ENCODE data around the gene MRPS23.

DNA sequence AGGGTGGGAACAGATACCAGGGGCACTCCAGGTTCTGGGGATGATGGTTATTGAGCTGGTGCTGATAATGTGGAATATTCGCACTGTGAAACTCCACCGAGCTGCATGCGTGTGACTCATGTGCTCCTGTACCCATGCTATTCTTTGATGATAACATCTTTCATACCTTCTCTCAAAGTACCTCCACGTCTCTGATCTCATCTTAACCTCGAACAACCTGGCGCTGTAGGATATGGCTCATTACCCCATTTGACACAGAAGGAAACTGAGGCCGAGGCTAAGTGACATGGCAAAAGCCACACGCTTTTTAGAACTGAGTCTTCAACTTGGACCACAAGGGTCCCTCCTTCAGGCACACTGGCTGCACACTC is 30.2 kb upstream of the MRPS23 start:
- TF ChIP-seq TBL1XR1 (IDR thresholded peaks at IDR 0.05; ENCODE audit: borderline replicate concordance, low read length, partially characterized antibody), result no peak
- no peak for TF ChIP-seq AKAP8 (CRISPR knock-in tag; IDR thresholded peaks at IDR 0.05)
- no peak for TF ChIP-seq ZNF772 (CRISPR knock-in tag; IDR thresholded peaks at IDR 0.05)
- TF ChIP-seq POLR2AphosphoS5 (IDR thresholded peaks at IDR 0.05; ENCODE audit: low read depth, low read length), result no peak
- no peak for TF ChIP-seq GABPB1 (CRISPR knock-in tag; IDR thresholded peaks at IDR 0.05)
- no peak for TF ChIP-seq ZHX2 (IDR thresholded peaks at IDR 0.05; ENCODE audit: low read depth)
- TF ChIP-seq ZHX2 (CRISPR knock-in tag; IDR thresholded peaks at IDR 0.05; ENCODE audit: borderline replicate concordance), result no peak

All from HepG2 (cell line).